ENCODE data around the gene OASL. TPM values are rescaled to one million over a fixed set of nuclear protein-coding genes. Genes with fewer than 3 reads are reported as not detected.
A peak's percentile ranks its signal among the peaks of the same experiment; 100 is the strongest.

OASL gene
- total RNA-seq, 4 donors from 2014 or later = 2.4 to 9.7 (median 6.6) TPM

DNA sequence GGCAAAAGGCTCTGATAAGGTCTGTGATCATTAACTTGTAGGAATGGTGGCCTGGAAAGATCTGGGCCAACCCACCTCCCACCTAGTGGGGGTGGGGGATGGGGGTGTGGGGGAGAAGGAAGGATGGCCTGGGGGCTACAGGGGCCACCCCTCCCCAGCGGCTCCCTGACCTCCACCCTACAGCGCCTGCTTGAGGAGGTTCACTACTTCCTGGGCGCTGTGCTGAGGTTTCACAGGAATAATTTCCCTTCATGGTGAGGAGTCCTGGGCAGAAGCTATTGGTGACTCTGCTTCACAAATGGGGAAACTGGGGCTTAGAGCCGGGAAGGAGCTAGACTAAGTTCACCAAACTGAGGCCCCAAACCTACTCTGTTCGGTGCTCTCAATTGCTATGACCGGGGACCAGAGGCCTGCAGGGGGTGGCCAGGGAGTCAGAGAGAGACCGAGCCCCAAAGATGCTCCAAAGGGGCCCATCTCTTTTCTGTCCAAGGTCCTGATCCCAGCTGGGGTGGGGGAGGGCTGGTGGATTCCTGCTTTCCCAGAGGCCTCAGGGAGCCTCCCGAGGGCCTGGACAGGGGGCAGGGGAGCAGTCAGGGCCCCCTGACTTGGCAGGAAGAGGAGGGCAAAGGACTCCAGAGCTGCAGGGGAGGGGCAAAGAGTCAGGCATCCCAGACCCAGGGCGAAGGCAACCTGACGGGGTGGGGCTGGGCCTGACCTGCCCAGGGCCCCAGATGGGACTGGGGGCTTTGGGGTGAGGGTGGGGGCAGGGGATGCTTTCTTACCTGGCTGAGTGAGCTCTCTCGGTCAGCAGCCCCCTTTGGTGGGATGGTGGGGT is 59.0 kb downstream of the OASL start:
- no peak for DNase-seq
- intact Hi-C loops (cut with DNase I) = loop anchor here (10.0 kb wide), 2 partner anchors 335 to 395 kb away; partner anchors contain the start of genes CABP1 and POP5
- 66% methylated on average over 4 of the region's 11 CpGs; no CpG with 5 or more reads in 1 of the 2 donors for WGBS, 2 donors
- no peak overlapping the region for H3K4me3 ChIP-seq
- no peak overlapping the region for H3K27ac ChIP-seq
- no peaks in the 10 kb centered on the region for H3K9me3 ChIP-seq
- no peaks in the 10 kb centered on the region for H3K4me1 ChIP-seq
- H3K36me3 ChIP-seq = no peaks in the 10 kb centered on the region
- H3K27me3 ChIP-seq = peaks cover 0 to 5% (median 0%) of the 10 kb centered on the region in 4 donors
- TF ChIP-seq, protein P1, sequence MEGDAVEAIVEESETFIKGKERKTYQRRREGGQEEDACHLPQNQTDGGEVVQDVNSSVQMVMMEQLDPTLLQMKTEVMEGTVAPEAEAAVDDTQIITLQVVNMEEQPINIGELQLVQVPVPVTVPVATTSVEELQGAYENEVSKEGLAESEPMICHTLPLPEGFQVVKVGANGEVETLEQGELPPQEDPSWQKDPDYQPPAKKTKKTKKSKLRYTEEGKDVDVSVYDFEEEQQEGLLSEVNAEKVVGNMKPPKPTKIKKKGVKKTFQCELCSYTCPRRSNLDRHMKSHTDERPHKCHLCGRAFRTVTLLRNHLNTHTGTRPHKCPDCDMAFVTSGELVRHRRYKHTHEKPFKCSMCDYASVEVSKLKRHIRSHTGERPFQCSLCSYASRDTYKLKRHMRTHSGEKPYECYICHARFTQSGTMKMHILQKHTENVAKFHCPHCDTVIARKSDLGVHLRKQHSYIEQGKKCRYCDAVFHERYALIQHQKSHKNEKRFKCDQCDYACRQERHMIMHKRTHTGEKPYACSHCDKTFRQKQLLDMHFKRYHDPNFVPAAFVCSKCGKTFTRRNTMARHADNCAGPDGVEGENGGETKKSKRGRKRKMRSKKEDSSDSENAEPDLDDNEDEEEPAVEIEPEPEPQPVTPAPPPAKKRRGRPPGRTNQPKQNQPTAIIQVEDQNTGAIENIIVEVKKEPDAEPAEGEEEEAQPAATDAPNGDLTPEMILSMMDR (IDR thresholded peaks at IDR 0.05) = no peak
- TF ChIP-seq POLR2A (IDR thresholded peaks at IDR 0.05) = no peak

DNA sequence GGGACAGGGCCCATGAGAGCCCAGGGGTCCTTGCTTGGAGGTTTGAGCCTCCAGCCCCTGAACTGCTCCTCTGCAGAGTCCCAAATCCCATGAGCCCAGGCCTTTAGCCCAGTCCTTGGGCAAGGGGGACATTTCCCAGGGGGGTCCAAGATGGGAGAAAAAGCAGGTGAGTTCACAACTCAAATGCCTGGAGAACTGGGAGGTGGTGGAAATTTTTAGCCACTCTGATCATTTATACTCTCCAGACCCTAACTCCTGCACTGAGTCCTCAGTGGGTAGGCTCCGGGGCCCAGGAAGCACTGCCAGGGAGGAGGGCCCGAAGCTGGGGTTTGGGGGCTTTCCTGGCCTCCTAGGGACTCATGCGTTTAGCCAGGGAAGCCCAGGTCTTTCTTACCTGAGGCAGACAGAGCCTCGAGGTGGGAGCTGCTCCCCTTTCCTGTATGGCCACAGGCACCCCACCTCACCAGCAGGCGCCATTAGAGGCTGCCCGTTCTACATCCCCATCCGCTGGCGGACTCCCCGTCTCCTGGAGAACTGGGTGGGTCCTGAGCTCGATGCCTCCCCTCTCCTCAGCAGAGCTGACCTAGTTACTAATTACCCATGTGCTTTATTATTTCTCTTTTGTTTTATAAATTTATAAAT is 59.7 kb downstream of the OASL start:
- Histone ChIP-seq H3K36me3 (no peaks in the 10 kb centered on the region), H3K4me3 (no peak overlapping the region), H3K9me3 (no peaks in the 10 kb centered on the region), H3K4me1 (no peaks in the 10 kb centered on the region), H3K27me3 (peaks cover 0 to 5% (median 0%) of the 10 kb centered on the region in 4 donors), H3K27ac (no peak overlapping the region)
- intact Hi-C loops (cut with DNase I) = loop anchor here (10.0 kb wide), 1 partner anchor 395 kb away; the partner anchor contains the start of gene POP5
- 84 to 93% methylated on average over 5 to 7 of the region's 10 CpGs for WGBS, 2 donors
- no peak for DNase-seq
- TF ChIP-seq POLR2A (IDR thresholded peaks at IDR 0.05) = no peak
- TF ChIP-seq, protein P1 (IDR thresholded peaks at IDR 0.05) = no peak

DNA sequence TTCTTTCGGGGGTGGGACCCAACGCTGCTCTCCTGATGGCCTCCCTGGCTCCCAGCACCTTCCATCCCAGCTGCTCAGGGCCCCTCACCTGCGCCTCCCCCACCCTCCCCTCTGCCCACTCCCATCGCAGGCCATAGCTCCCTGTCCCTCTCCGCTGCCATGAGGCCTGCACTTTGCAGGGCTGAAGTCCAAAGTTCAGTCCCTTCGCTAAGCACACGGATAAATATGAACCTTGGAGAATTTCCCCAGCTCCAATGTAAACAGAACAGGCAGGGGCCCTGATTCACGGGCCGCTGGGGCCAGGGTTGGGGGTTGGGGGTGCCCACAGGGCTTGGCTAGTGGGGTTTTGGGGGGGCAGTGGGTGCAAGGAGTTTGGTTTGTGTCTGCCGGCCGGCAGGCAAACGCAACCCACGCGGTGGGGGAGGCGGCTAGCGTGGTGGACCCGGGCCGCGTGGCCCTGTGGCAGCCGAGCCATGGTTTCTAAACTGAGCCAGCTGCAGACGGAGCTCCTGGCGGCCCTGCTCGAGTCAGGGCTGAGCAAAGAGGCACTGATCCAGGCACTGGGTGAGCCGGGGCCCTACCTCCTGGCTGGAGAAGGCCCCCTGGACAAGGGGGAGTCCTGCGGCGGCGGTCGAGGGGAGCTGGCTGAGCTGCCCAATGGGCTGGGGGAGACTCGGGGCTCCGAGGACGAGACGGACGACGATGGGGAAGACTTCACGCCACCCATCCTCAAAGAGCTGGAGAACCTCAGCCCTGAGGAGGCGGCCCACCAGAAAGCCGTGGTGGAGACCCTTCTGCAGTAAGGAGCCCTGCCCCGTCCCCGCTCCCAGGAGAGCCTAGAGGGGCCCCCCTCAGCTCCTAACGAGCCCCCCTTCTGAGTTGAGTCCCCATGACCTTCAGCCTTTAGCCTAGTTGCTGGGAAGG is 60.5 kb downstream of the OASL start, which contains the start of gene HNF1A:
Gene HNF1A, plus strand, starts transcription at position 248 of the 924 bp plus-strand sequence. Its CDS starts 226 bp downstream, at position 474.
- Histone ChIP-seq H3K4me3 (no peak within 1 kb of the TSS), H3K27ac (peak within 1 kb of the TSS in 3 of 4 donors; percentile 38 to 53 (median 50)), H3K36me3 (no peaks in the 10 kb centered on the region), H3K27me3 (peaks cover 0 to 5% (median 0%) of the 10 kb centered on the region in 4 donors), H3K9me3 (no peaks in the 10 kb centered on the region), H3K4me1 (no peaks in the 10 kb centered on the region)
- intact Hi-C loops (cut with DNase I) = loop anchor here (10.0 kb wide), 1 partner anchor 394 kb away; the partner anchor contains the start of gene POP5
- WGBS, 2 donors = 71 to 76% methylated on average over 10 to 12 of the region's 40 CpGs
- TF ChIP-seq, protein P1 (IDR thresholded peaks at IDR 0.05) = no peak
- no peak for TF ChIP-seq POLR2A (IDR thresholded peaks at IDR 0.05)
- no peak for DNase-seq

DNA sequence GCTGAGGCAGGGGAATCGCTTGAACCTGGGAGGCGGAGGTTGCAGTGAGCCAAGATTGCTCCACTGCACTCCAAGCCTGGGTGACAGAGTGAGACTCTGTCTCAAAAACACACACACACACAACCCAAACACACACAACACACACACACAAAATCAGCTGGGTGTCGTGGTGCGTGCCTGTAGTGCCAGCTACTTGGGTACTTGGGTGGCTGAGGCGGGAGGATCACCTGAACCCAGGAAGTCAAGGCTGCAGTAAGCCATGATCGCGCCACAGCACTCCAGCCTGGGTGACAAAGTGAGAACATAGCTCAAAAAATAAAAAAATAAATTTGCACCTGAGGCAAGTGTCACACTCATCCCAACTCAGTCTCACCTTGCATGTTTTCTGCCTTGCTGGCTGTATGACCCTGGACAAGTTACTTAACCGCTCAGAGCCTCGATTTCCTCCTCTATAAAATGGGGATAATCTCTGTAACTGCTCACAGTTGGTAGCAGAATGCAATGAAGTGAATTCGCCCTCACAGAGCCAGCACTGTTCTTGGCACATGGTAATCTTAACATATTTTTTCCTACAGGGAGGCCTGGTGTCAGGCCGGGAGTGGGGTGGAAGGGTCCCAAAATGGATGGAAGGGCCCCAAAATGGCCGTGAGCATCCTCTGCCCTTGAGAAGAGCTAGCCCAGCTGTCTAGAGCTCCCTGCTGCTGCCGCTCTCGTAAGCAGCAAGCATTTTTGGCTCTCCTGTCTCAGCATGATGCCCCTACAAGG is 61.3 kb downstream of the OASL start:
- Histone ChIP-seq H3K9me3 (no peaks in the 10 kb centered on the region), H3K36me3 (no peaks in the 10 kb centered on the region), H3K4me1 (no peaks in the 10 kb centered on the region), H3K4me3 (no peak overlapping the region), H3K27me3 (peaks cover 0 to 5% (median 0%) of the 10 kb centered on the region in 4 donors), H3K27ac (peak overlapping the region in 3 of 4 donors; percentile 38 to 53 (median 50))
- WGBS, 2 donors = 83 to 90% methylated on average over 10 to 14 of the region's 14 CpGs
- TF ChIP-seq, protein P1 (IDR thresholded peaks at IDR 0.05) = no peak
- no peak for TF ChIP-seq POLR2A (IDR thresholded peaks at IDR 0.05)
- intact Hi-C loops (cut with DNase I) = loop anchor here (10.0 kb wide), 1 partner anchor 393 kb away; the partner anchor contains the start of gene POP5
- DNase-seq = no peak
